OCI-LY7 (cell line): ENCODE results near the gene SLC52A1. TPM values are rescaled to one million over a fixed set of nuclear protein-coding genes. Genes with fewer than 3 reads are reported as not detected.

ENCODE experiments used
- BruUV-seq: library from RNA; stranded (reverse); fragments of 400-500 nt; replicated peaks from 2 replicates; lab custom pipeline; 2021; lab: Mats Ljungman, UMichigan
- CTCF ChIA-PET: fragments of 300-600 bp; sonication (Branson Sonifier 250); formaldehyde crosslinking; loops from one replicate; lab custom pipeline; 2022; ENCODE audit warnings: antibody characterized with exemption; ENCODE audit not compliant: unreplicated experiment; lab: Charles Lee
- POLR2A ChIA-PET: fragments of 300-600 bp; sonication (Branson Sonifier 250); formaldehyde crosslinking; loops from one replicate; lab custom pipeline; 2022; ENCODE audit warnings: antibody characterized with exemption; lab: Charles Lee
- DNase-seq: peaks from one replicate; pipeline ENCODE4 v3.0.0-alpha.2; 2015; ENCODE audit warnings: low spot score
- H2AFZ ChIP-seq: fragments of 200-600 bp; sonication (generic), shearing (Covaris generic); 2 replicates; pipeline ENCODE4 v1.6.1; 2014; ENCODE audit warnings: mild to moderate bottlenecking, antibody characterized with exemption, low read length, moderate library complexity
- H3K27ac ChIP-seq: fragments of 200-600 bp; sonication (generic); 2 replicates; pipeline ENCODE4 v1.5.1; 2014; ENCODE audit warnings: mixed run types, low read depth, mild to moderate bottlenecking, moderate library complexity, low read length, inconsistent platforms; ENCODE audit not compliant: poor library complexity, severe bottlenecking
- H3K36me3 ChIP-seq: fragments of 200-600 bp; sonication (generic); 2 replicates; pipeline ENCODE4 v1.6.1; 2014; ENCODE audit warnings: mild to moderate bottlenecking, antibody characterized with exemption, low read length, moderate library complexity, mixed read lengths; ENCODE audit not compliant: insufficient read depth
- H3K4me1 ChIP-seq: fragments of 200-600 bp; sonication (generic); 2 replicates; pipeline ENCODE4 v1.5.1; 2014; ENCODE audit warnings: mild to moderate bottlenecking, low read length; ENCODE audit not compliant: insufficient read depth, poor library complexity, severe bottlenecking
- H3K4me2 ChIP-seq: fragments of 200-600 bp; sonication (generic); 2 replicates; pipeline ENCODE4 v1.6.1; 2014; ENCODE audit warnings: mild to moderate bottlenecking, low read length
- H3K4me3 ChIP-seq: fragments of 200-600 bp; sonication (generic); 2 replicates; pipeline ENCODE4 v1.5.1; 2014; ENCODE audit warnings: mild to moderate bottlenecking, low read depth, low read length; ENCODE audit not compliant: poor library complexity, severe bottlenecking
- H3K79me2 ChIP-seq: fragments of 200-600 bp; sonication (generic); 2 replicates; pipeline ENCODE4 v1.6.1; 2016; ENCODE audit warnings: low read depth, mild to moderate bottlenecking, low read length, moderate library complexity, mixed read lengths; ENCODE audit not compliant: insufficient read depth
- H3K9me2 ChIP-seq: fragments of 200-600 bp; sonication (generic); 2 replicates; pipeline ENCODE4 v1.6.1; 2016; ENCODE audit warnings: mild to moderate bottlenecking, low read length, mixed read lengths; ENCODE audit not compliant: insufficient read depth
- H3K9me3 ChIP-seq: fragments of 200-600 bp; sonication (generic); 2 replicates; pipeline ENCODE4 v1.6.1; 2014; ENCODE audit warnings: mild to moderate bottlenecking, mixed run types, low read length, mixed read lengths
- H4K20me1 ChIP-seq: fragments of 200-600 bp; sonication (generic); 2 replicates; pipeline ENCODE4 v1.6.1; 2014; ENCODE audit warnings: mild to moderate bottlenecking, antibody characterized with exemption, low read length, moderate library complexity, mixed read lengths; ENCODE audit not compliant: insufficient read depth
- CTCF ChIP-seq: fragments of 200-600 bp; sonication (generic); conservative IDR thresholded peaks from 2 replicates; pipeline ENCODE4 v1.5.1; 2014; ENCODE audit warnings: mild to moderate bottlenecking, antibody characterized with exemption, low read length, moderate library complexity, mixed read lengths
- EZH2phosphoT487 ChIP-seq: fragments of 200-600 bp; sonication (generic); IDR thresholded peaks from 2 replicates; pipeline ENCODE4 v1.6.1; 2018; ENCODE audit warnings: low read depth, borderline replicate concordance, mild to moderate bottlenecking, mixed run types, antibody characterized with exemption, low read length, moderate library complexity, mixed read lengths
- intact Hi-C: fragments of 100-400 bp; cut with micrococcal nuclease; formaldehyde crosslinking; loops from one replicate; pipeline ENCODE4 v1.10.0; 2022; ENCODE audit not compliant: unreplicated experiment
- total RNA-seq, 2 experiments: library from RNA; depleted of rRNA in 1 of 2; stranded (reverse); fragments of >200 nt in 1 of 2; shearing (Covaris generic) in 1 of 2; gene quantifications; 2 replicates each; pipeline ENCODE4 v1.2.3, GENCODE V29; 2014 to 2022

SLC52A1 gene
- total RNA-seq, 2 experiments from 2014 or later: not detected

GRCh38 chr17:4986951-4987766, 48.1 kb downstream of the SLC52A1 start, which contains the start of gene CAMTA2:
TSS of gene CAMTA2 (minus strand) at chr17:4987675. CDS start at chr17:4986222, 1,453 bp downstream.
- POLR2A ChIA-PET: interaction anchor here (0.5 to 3.3 kb wide), 4 partner anchors 19 to 109 kb away, joined by 3 to 10 read pairs (median 5); partner anchors contain the start of gene SPAG7
- DNase-seq: peak; percentile 85
- no peaks in the 10 kb centered on the region for H3K9me3 ChIP-seq
- intact Hi-C loops: loop anchor here (2.0 to 5.0 kb wide), 3 partner anchors 32 to 80 kb away; no protein-coding TSS in a partner anchor
- H4K20me1 ChIP-seq: no peaks in the 10 kb centered on the region
- peaks cover 3% of the 10 kb centered on the region; the same call in 1 of the 2 replicates for H3K79me2 ChIP-seq
- no peak for TF ChIP-seq EZH2phosphoT487
- TF ChIP-seq CTCF: peak; percentile 89
- peak within 1 kb of the TSS; percentile 83 for H2AFZ ChIP-seq
- peaks cover 27% of the 10 kb centered on the region for H3K4me1 ChIP-seq
- H3K36me3 ChIP-seq: peaks cover 12% of the 10 kb centered on the region; the same call in 1 of the 2 replicates
- no peaks in the 10 kb centered on the region for H3K9me2 ChIP-seq
- peak within 1 kb of the TSS; percentile 99 for H3K4me2 ChIP-seq
- BruUV-seq: TSS peak; percentile 56
- H3K27ac ChIP-seq: peak within 1 kb of the TSS; percentile 48
- peak within 1 kb of the TSS; percentile 93 for H3K4me3 ChIP-seq
- CTCF ChIA-PET: no interaction called here

GRCh38 chr17:4986403-4986802, 48.8 kb downstream of the SLC52A1 start:
- peak overlapping the region; percentile 93 for H3K4me3 ChIP-seq
- intact Hi-C loops: loop anchor here (2.0 to 5.0 kb wide), 3 partner anchors 32 to 79 kb away; no protein-coding TSS in a partner anchor
- peak overlapping the region; percentile 48 for H3K27ac ChIP-seq
- CTCF ChIA-PET: no interaction called here
- BruUV-seq: no TSS peak
- TF ChIP-seq EZH2phosphoT487 (no peak), CTCF (no peak)
- no peaks in the 10 kb centered on the region for H3K9me2 ChIP-seq
- H3K4me1 ChIP-seq: peaks cover 33% of the 10 kb centered on the region
- peak overlapping the region; percentile 83; the same call in 1 of the 2 replicates for H2AFZ ChIP-seq
- POLR2A ChIA-PET: interaction anchor here (0.5 to 3.3 kb wide), 5 partner anchors 16 to 109 kb away, joined by 3 to 10 read pairs (median 5); partner anchors contain the start of gene SPAG7
- H3K36me3 ChIP-seq: peaks cover 19% of the 10 kb centered on the region; the same call in 1 of the 2 replicates
- H3K9me3 ChIP-seq: no peaks in the 10 kb centered on the region
- H3K4me2 ChIP-seq: peak overlapping the region; percentile 99
- H3K79me2 ChIP-seq: peaks cover 3% of the 10 kb centered on the region; the same call in 1 of the 2 replicates
- H4K20me1 ChIP-seq: no peaks in the 10 kb centered on the region
- DNase-seq: no peak

Other genes starting within 250 kb of the SLC52A1 start
- not detected in 2 replicates for gene VMO1, start 249.1 kb downstream of the SLC52A1 start, total RNA-seq (2014; rRNA removed; shearing (Covaris generic))
- gene VMO1, start 249.1 kb downstream of the SLC52A1 start, total RNA-seq (2022): 0.55 TPM in 1 of 2 replicates, not detected in the other
- gene GLTPD2, start 246.5 kb downstream of the SLC52A1 start, total RNA-seq (2014; rRNA removed; shearing (Covaris generic)): not detected in 2 replicates
- not detected in 2 replicates for gene GLTPD2, start 246.5 kb downstream of the SLC52A1 start, total RNA-seq (2022)
- gene PSMB6, start 239.3 kb downstream of the SLC52A1 start, total RNA-seq (2014; rRNA removed; shearing (Covaris generic)): 144 and 155 TPM in 2 replicates
- gene PSMB6, start 239.3 kb downstream of the SLC52A1 start, total RNA-seq (2022): 111 and 137 TPM in 2 replicates
- 6.6 and 10.2 TPM in 2 replicates for gene PLD2, start 228.3 kb downstream of the SLC52A1 start, total RNA-seq (2014; rRNA removed; shearing (Covaris generic))
- 13.5 and 18.7 TPM in 2 replicates for gene PLD2, start 228.3 kb downstream of the SLC52A1 start, total RNA-seq (2022)
- 38.3 and 40.6 TPM in 2 replicates for gene MINK1, start 202.1 kb downstream of the SLC52A1 start, total RNA-seq (2014; rRNA removed; shearing (Covaris generic))
- gene MINK1, start 202.1 kb downstream of the SLC52A1 start, total RNA-seq (2022): 61.0 and 62.5 TPM in 2 replicates
- 0.18 and 0.79 TPM in 2 replicates for gene C17orf107, start 135.9 kb downstream of the SLC52A1 start, total RNA-seq (2014; rRNA removed; shearing (Covaris generic))
- 0.76 and 1.1 TPM in 2 replicates for gene C17orf107, start 135.9 kb downstream of the SLC52A1 start, total RNA-seq (2022)
- 0.32 and 0.59 TPM in 2 replicates for gene CHRNE, start 132.3 kb downstream of the SLC52A1 start, total RNA-seq (2014; rRNA removed; shearing (Covaris generic))
- gene CHRNE, start 132.3 kb downstream of the SLC52A1 start, total RNA-seq (2022): 0.27 and 0.68 TPM in 2 replicates
- not detected in 2 replicates for gene GP1BA, start 103.1 kb downstream of the SLC52A1 start, total RNA-seq (2014; rRNA removed; shearing (Covaris generic))
- not detected in 2 replicates for gene GP1BA, start 103.1 kb downstream of the SLC52A1 start, total RNA-seq (2022)
- gene SLC25A11, start 95.4 kb downstream of the SLC52A1 start, total RNA-seq (2014; rRNA removed; shearing (Covaris generic)): 59.6 and 80.6 TPM in 2 replicates
- gene SLC25A11, start 95.4 kb downstream of the SLC52A1 start, total RNA-seq (2022): 66.8 and 68.2 TPM in 2 replicates
- gene RNF167, start 95.2 kb downstream of the SLC52A1 start, total RNA-seq (2014; rRNA removed; shearing (Covaris generic)): 31.4 and 46.5 TPM in 2 replicates
- gene RNF167, start 95.2 kb downstream of the SLC52A1 start, total RNA-seq (2022): 120 and 124 TPM in 2 replicates
- 1,053 and 1,272 TPM in 2 replicates for gene PFN1, start 86.9 kb downstream of the SLC52A1 start, total RNA-seq (2014; rRNA removed; shearing (Covaris generic))
- 950 and 1,053 TPM in 2 replicates for gene PFN1, start 86.9 kb downstream of the SLC52A1 start, total RNA-seq (2022)
- gene ENO3, start 84.3 kb downstream of the SLC52A1 start, total RNA-seq (2014; rRNA removed; shearing (Covaris generic)): 14.6 and 24.6 TPM in 2 replicates
- 79.4 and 80.4 TPM in 2 replicates for gene ENO3, start 84.3 kb downstream of the SLC52A1 start, total RNA-seq (2022)
- 53.2 and 54.4 TPM in 2 replicates for gene SPAG7, start 67.6 kb downstream of the SLC52A1 start, total RNA-seq (2014; rRNA removed; shearing (Covaris generic))
- 58.9 and 67.7 TPM in 2 replicates for gene SPAG7, start 67.6 kb downstream of the SLC52A1 start, total RNA-seq (2022)
- 8.7 and 9.7 TPM in 2 replicates for gene CAMTA2, start 47.8 kb downstream of the SLC52A1 start, total RNA-seq (2014; rRNA removed; shearing (Covaris generic))
- gene CAMTA2, start 47.8 kb downstream of the SLC52A1 start, total RNA-seq (2022): 44.3 and 53.4 TPM in 2 replicates
- gene INCA1, start 37.9 kb downstream of the SLC52A1 start, total RNA-seq (2014; rRNA removed; shearing (Covaris generic)): not detected in 2 replicates
- 0.82 and 1.2 TPM in 2 replicates for gene INCA1, start 37.9 kb downstream of the SLC52A1 start, total RNA-seq (2022)
- gene KIF1C, start 37.5 kb downstream of the SLC52A1 start, total RNA-seq (2014; rRNA removed; shearing (Covaris generic)): 20.6 and 32.1 TPM in 2 replicates
- 51.1 and 53.7 TPM in 2 replicates for gene KIF1C, start 37.5 kb downstream of the SLC52A1 start, total RNA-seq (2022)
- 0.98 and 1.8 TPM in 2 replicates for gene ZFP3, start 43.0 kb upstream of the SLC52A1 start, total RNA-seq (2014; rRNA removed; shearing (Covaris generic))
- 0.34 and 0.65 TPM in 2 replicates for gene ZFP3, start 43.0 kb upstream of the SLC52A1 start, total RNA-seq (2022)
- gene ZNF232, start 76.5 kb upstream of the SLC52A1 start, total RNA-seq (2014; rRNA removed; shearing (Covaris generic)): 28.3 and 32.0 TPM in 2 replicates
- gene ZNF232, start 76.5 kb upstream of the SLC52A1 start, total RNA-seq (2022): 20.8 and 21.3 TPM in 2 replicates
- gene USP6, start 80.6 kb upstream of the SLC52A1 start, total RNA-seq (2014; rRNA removed; shearing (Covaris generic)): 0.03 TPM in 1 of 2 replicates, not detected in the other
- 0.06 and 0.11 TPM in 2 replicates for gene USP6, start 80.6 kb upstream of the SLC52A1 start, total RNA-seq (2022)
- gene ZNF594, start 156.4 kb upstream of the SLC52A1 start, total RNA-seq (2014; rRNA removed; shearing (Covaris generic)): 42.5 and 43.4 TPM in 2 replicates
- gene ZNF594, start 156.4 kb upstream of the SLC52A1 start, total RNA-seq (2022): 32.1 and 35.2 TPM in 2 replicates
- 0.88 and 3.0 TPM in 2 replicates for gene SCIMP, start 199.4 kb upstream of the SLC52A1 start, total RNA-seq (2014; rRNA removed; shearing (Covaris generic))
- gene SCIMP, start 199.4 kb upstream of the SLC52A1 start, total RNA-seq (2022): 0.27 and 0.72 TPM in 2 replicates
- 53.2 and 58.6 TPM in 2 replicates for gene RABEP1, start 246.9 kb upstream of the SLC52A1 start, total RNA-seq (2014; rRNA removed; shearing (Covaris generic))
- 60.8 and 70.9 TPM in 2 replicates for gene RABEP1, start 246.9 kb upstream of the SLC52A1 start, total RNA-seq (2022)